GM12878 (cell line): ENCODE data around the gene CLDN9. TPM values are rescaled to one million over a fixed set of nuclear protein-coding genes. Genes with fewer than 3 reads are reported as not detected.

Experiments used
- ATAC-seq: fragments of 200-7000 bp; cut with Tn5 transposase; 3 replicates; pipeline ENCODE4 v1.9.1; 2020; ENCODE audit warnings: mild to moderate bottlenecking, moderate library complexity
- BruUV-seq: library from RNA; stranded (reverse); fragments of 400-500 nt; replicated peaks from 2 replicates; lab custom pipeline; 2021; lab: Mats Ljungman, UMichigan
- CTCF ChIA-PET: fragments of 300-600 bp; sonication (Branson Sonifier 250); formaldehyde crosslinking; extraction: SDS; loops from one replicate; lab custom pipeline; 2021; ENCODE audit warnings: inconsistent platforms; lab: Yijun Ruan, JAX
- POLR2A ChIA-PET: fragments of 350-600 bp; formaldehyde crosslinking; extraction: SDS; loops from one replicate; lab custom pipeline; 2021; ENCODE audit warnings: inconsistent platforms; lab: Charles Lee
- RAD21 ChIA-PET: fragments of 300-600 bp; sonication (Branson Sonifier 250); formaldehyde crosslinking; loops from one replicate; lab custom pipeline; 2023; ENCODE audit warnings: antibody characterized with exemption; ENCODE audit not compliant: unreplicated experiment; lab: Charles Lee
- SMC1A ChIA-PET: fragments of 300-600 bp; sonication (Branson Sonifier 250); formaldehyde crosslinking; loops from one replicate; lab custom pipeline; 2023; ENCODE audit not compliant: unreplicated experiment, uncharacterized antibody; lab: Charles Lee
- DNase-seq: peaks from one replicate; pipeline ENCODE4 v3.0.0-alpha.2; 2011; ENCODE audit warnings: low read depth, low spot score
- FAIRE-seq: peaks from 3 replicates; lab custom pipeline; 2011; peaks lifted over from hg19 to GRCh38; lab: Jason Lieb, UNC
- H2AFZ ChIP-seq: 2 replicates; pipeline ENCODE4 v1.6.0; 2011; ENCODE audit warnings: low read depth, low read length, control low read depth; ENCODE audit not compliant: control insufficient read depth
- H3K27ac ChIP-seq: 2 replicates; pipeline ENCODE4 v1.5.1; 2011; ENCODE audit warnings: control low read depth; ENCODE audit not compliant: control insufficient read depth, insufficient read depth
- H3K27me3 ChIP-seq, 2 experiments: replicated peaks in 1 of 2; 2 replicates each; pipeline versions ENCODE4 v1.6.0 to v1.6.1; 2011; ENCODE audit warnings: low read length in 1 of 2; ENCODE audit not compliant: control insufficient read depth in 2 of 2, insufficient read depth in 2 of 2
- H3K36me3 ChIP-seq, 2 experiments: 2 replicates each; pipeline ENCODE4 v1.5.1; 2011; ENCODE audit warnings: low read length in 1 of 2; ENCODE audit not compliant: control insufficient read depth in 2 of 2, insufficient read depth in 2 of 2
- H3K4me1 ChIP-seq: 2 replicates; pipeline ENCODE4 v1.6.1; 2011; ENCODE audit warnings: mild to moderate bottlenecking, low read length, moderate library complexity, mixed read lengths; ENCODE audit not compliant: control insufficient read depth, insufficient read depth
- H3K4me2 ChIP-seq: 2 replicates; pipeline ENCODE4 v1.6.0; 2011; ENCODE audit warnings: control low read depth; ENCODE audit not compliant: control insufficient read depth, insufficient read depth
- H3K4me3 ChIP-seq: fragments of 200-600 bp; sonication (generic); 2 replicates; pipeline ENCODE4 v1.5.1; 2016
- H3K79me2 ChIP-seq: 2 replicates; pipeline ENCODE4 v1.6.0; 2011; ENCODE audit warnings: low read length; ENCODE audit not compliant: control insufficient read depth, insufficient read depth
- H3K9ac ChIP-seq: 2 replicates; pipeline ENCODE4 v1.8.0; 2011; ENCODE audit warnings: low read length, control low read depth, mixed read lengths; ENCODE audit not compliant: control insufficient read depth, insufficient read depth
- H3K9me3 ChIP-seq: replicated peaks from 3 replicates; pipeline ENCODE4 v1.5.1; 2011; ENCODE audit warnings: mild to moderate bottlenecking, low read length; ENCODE audit not compliant: control insufficient read depth, insufficient read depth
- H4K20me1 ChIP-seq: 2 replicates; pipeline ENCODE4 v1.6.0; 2011; ENCODE audit not compliant: control insufficient read depth, insufficient read depth
- GATAD2B ChIP-seq: fragments of 450-650 bp; conservative IDR thresholded peaks from 2 replicates; pipeline ENCODE4 v1.6.1; 2017; ENCODE audit warnings: low read depth, mild to moderate bottlenecking, moderate library complexity
- HSF1 ChIP-seq: fragments of 150-350 bp; IDR thresholded peaks from 2 replicates; pipeline ENCODE4 v1.6.1; 2014; ENCODE audit warnings: mild to moderate bottlenecking, low read depth, low read length
- IKZF2 ChIP-seq, 2 experiments: fragments of 450-650 bp; IDR thresholded peaks; 2 replicates each; pipeline ENCODE4 v1.6.1; 2017; ENCODE audit warnings: mild to moderate bottlenecking in 2 of 2, moderate library complexity in 2 of 2
- MEF2B ChIP-seq: fragments of 450-650 bp; IDR thresholded peaks from 2 replicates; pipeline ENCODE4 v1.6.1; 2018; ENCODE audit warnings: mild to moderate bottlenecking, moderate library complexity; ENCODE audit not compliant: partially characterized antibody, poor library complexity, severe bottlenecking
- PKNOX1 ChIP-seq: fragments of 450-650 bp; IDR thresholded peaks from 2 replicates; pipeline ENCODE4 v1.6.1; 2016; ENCODE audit warnings: mild to moderate bottlenecking
- POLR2A ChIP-seq: IDR thresholded peaks from 2 replicates; pipeline ENCODE4 v1.6.1; 2011; ENCODE audit warnings: low read depth, mild to moderate bottlenecking, low read length
- YY1 ChIP-seq: IDR thresholded peaks from 2 replicates; pipeline ENCODE4 v1.6.1; 2011; ENCODE audit warnings: low read depth, mild to moderate bottlenecking, low read length
- WGBS: methylation state at CpG from one replicate; pipeline ENCODE4 v1.1.6; 2016; ENCODE audit warnings: low lambda C conversion rate; ENCODE audit not compliant: insufficient replicate concordance, insufficient coverage; ENCODE audit errors: missing lambda C conversion rate; 5-methylcytosine and 5-hydroxymethylcytosine counted together
- in situ Hi-C: fragments of 300-500 bp; cut with MboI; formaldehyde crosslinking; loops from 9 replicates; pipeline ENCODE4 v1.14.3; 2018; ENCODE audit warnings: mixed read lengths
- intact Hi-C: fragments of 100-400 bp; cut with micrococcal nuclease; formaldehyde crosslinking; loops from one replicate; pipeline ENCODE4 v1.14.2; 2022; ENCODE audit not compliant: unreplicated experiment
- polyA plus RNA-seq, 11 experiments: library from polyadenylated mRNA; depleted of rRNA in 4 of 11; unstranded in 6 of 11; stranded (reverse) in 5 of 11; fragments of >200 nt; fragmentation: Nextera tagmentation in 4 of 11; fragmentation: Illumina TruSeq in 1 of 11; extraction: Ambion mirVana in 4 of 11; extraction: Trizol in 1 of 11; gene quantifications; 1 replicate in 1 of 11; 2 replicates in 10 of 11; pipeline versions ENCODE4 v1.2.1 to v1.2.3, GENCODE V29; 2011 to 2016; ENCODE audit warnings: inconsistent platforms in 2 of 11, missing spikeins in 2 of 11, low read depth in 1 of 11
- total RNA-seq, 4 experiments: library from RNA; depleted of rRNA in 3 of 4; stranded (reverse); fragments of >200 nt in 3 of 4; fragmentation: Illumina TruSeq in 1 of 4; extraction: Trizol in 1 of 4; gene quantifications; 2 replicates each; pipeline versions ENCODE4 v1.2.1 to v1.2.3, GENCODE V29; 2013 to 2021

The CLDN9 gene
- total and polyA plus RNA-seq, 10 of the 15 experiments (the other 5 are each of a cell fraction or from before 2014, with no cell fraction given) = not detected

GRCh38 chr16:3022684-3023414 is 10.1 kb downstream of the CLDN9 start:
- H3K9me3 ChIP-seq = no peaks in the 10 kb centered on the region
- TSS peak; percentile 90 for BruUV-seq
- POLR2A ChIA-PET = interaction anchor here (0.5 to 2.4 kb wide), 6 partner anchors 16 to 127 kb away, joined by 3 to 7 read pairs (median 4); partner anchors contain the start of gene ZNF213
- RAD21 ChIA-PET = interaction anchor here (0.6 to 4.4 kb wide), 4 partner anchors 9 to 36 kb away, joined by 3 to 34 read pairs (median 6); no protein-coding TSS in a partner anchor
- H3K4me3 ChIP-seq = peak overlapping the region; percentile 87
- CTCF ChIA-PET = interaction anchor here (0.7 to 18.2 kb wide), 10 partner anchors 8 to 1328 kb away, joined by 3 to 421 read pairs (median 6); no protein-coding TSS in a partner anchor
- H3K4me1 ChIP-seq = peaks cover 25% of the 10 kb centered on the region
- TF ChIP-seq MEF2B (peak; percentile 68), POLR2A (0 out of 2 replicates have a peak, but pooled peaks have one; percentile 23), HSF1 (no peak), GATAD2B (no peak), PKNOX1 (peak; percentile 67; the same call in 1 of the 2 replicates), YY1 (0 out of 2 replicates have a peak, but pooled peaks have one; percentile 19), IKZF2 (IDR thresholded peaks at IDR 0.05) (0 out of 4 replicates have a peak, but pooled peaks of 1 of the 2 experiments have one; percentile 11)
- H2AFZ ChIP-seq = no peak overlapping the region
- H3K4me2 ChIP-seq = peak overlapping the region; percentile 83
- SMC1A ChIA-PET = interaction anchor here (0.7 to 10.1 kb wide), 5 partner anchors 9 to 107 kb away, joined by 3 to 91 read pairs (median 4); no protein-coding TSS in a partner anchor
- no peak overlapping the region for H3K27ac ChIP-seq
- H4K20me1 ChIP-seq = no peaks in the 10 kb centered on the region
- in situ Hi-C loops = no loop called here
- DNase-seq = no peak
- no peaks in the 10 kb centered on the region for H3K79me2 ChIP-seq
- H3K27me3 ChIP-seq = no peaks in the 10 kb centered on the region
- no peak overlapping the region for H3K9ac ChIP-seq
- no peak for FAIRE-seq
- intact Hi-C loops = no loop called here
- H3K36me3 ChIP-seq = peaks cover 4 to 7% of the 10 kb centered on the region in 2 experiments; a peak in 3 of 4 replicates
- 48% methylated on average over 8 of the region's 8 CpGs for WGBS
- ATAC-seq = peak; percentile 14
